ENCODE data around the gene TBCK.

GRCh38 chr4:106302062-106302438 is 14.0 kb downstream of the TBCK start:
- TF ChIP-seq ATF2 (CRISPR knock-in tag; IDR thresholded peaks at IDR 0.05; ENCODE audit: borderline replicate concordance, low read depth) (no peak), MAX (CRISPR knock-in tag; IDR thresholded peaks at IDR 0.05) (no peak), STAT6 (CRISPR knock-in tag; conservative IDR thresholded peaks at IDR 0.05; ENCODE audit: low read depth) (no peak), CTCF (IDR thresholded peaks at IDR 0.05) (no peak), ZNF425 (CRISPR knock-in tag; conservative IDR thresholded peaks at IDR 0.05) (no peak), ZNF121 (CRISPR knock-in tag; IDR thresholded peaks at IDR 0.05) (no peak)

Measured in WTC11 (cell line).